ENCODE data around the gene SLC6A2.

GRCh38 chr16:55728797-55729196 lies 73.0 kb downstream of the SLC6A2 start:
- TF ChIP-seq ZNF8 (CRISPR knock-in tag; IDR thresholded peaks at IDR 0.05) (no peak), ZFP3 (CRISPR knock-in tag; IDR thresholded peaks at IDR 0.05) (no peak), ARNTL (CRISPR knock-in tag; IDR thresholded peaks at IDR 0.05; ENCODE audit: borderline replicate concordance, low read depth) (no peak), PATZ1 (CRISPR knock-in tag; IDR thresholded peaks at IDR 0.05; ENCODE audit: borderline replicate concordance) (no peak), CSDC2 (CRISPR knock-in tag; IDR thresholded peaks at IDR 0.05) (no peak), ZNF70 (CRISPR knock-in tag; IDR thresholded peaks at IDR 0.05) (no peak), ZFP30 (CRISPR knock-in tag; IDR thresholded peaks at IDR 0.05) (no peak), TCF4 (CRISPR knock-in tag; IDR thresholded peaks at IDR 0.05; ENCODE audit: borderline replicate concordance) (no peak), CSRNP3 (CRISPR knock-in tag; IDR thresholded peaks at IDR 0.05) (no peak), POU6F1 (CRISPR knock-in tag; IDR thresholded peaks at IDR 0.05; ENCODE audit: borderline replicate concordance, low read depth) (no peak)

Data from SK-N-SH treated with all-trans-retinoic acid at 6 μM for 48 hours (cell line).